ENCODE data around the gene VEGFC. TPM values are rescaled to one million over a fixed set of nuclear protein-coding genes. Genes with fewer than 3 reads are reported as not detected.
A peak's percentile ranks its signal among the peaks of the same experiment; 100 is the strongest.

The VEGFC gene
- total RNA-seq, 1 experiment from 2014 or later: 15.7 TPM

DNA sequence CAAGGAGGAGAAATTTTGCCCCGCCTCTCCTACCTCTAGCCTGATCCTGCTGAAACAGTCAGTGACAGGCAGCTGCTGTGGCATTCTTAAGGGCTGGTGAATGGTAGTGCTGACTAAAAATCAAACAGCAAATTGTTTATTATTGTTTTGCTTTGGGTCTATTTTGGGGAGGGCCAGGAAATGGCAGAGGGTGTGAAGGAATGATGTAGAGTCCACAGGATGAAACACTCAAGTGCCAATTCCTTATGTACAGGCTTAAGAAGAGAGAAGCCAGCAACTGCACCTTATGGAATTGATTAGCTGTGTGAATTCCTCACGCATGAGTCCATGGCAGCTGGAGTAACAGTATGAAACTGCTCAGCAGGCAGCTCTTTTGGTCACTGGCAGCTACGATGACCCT is 39.7 kb downstream of the VEGFC start:
- no peaks in the 10 kb centered on the region for H3K27me3 ChIP-seq (ENCODE audit: control insufficient read depth, insufficient read depth, low read length)
- TF ChIP-seq, protein P1, sequence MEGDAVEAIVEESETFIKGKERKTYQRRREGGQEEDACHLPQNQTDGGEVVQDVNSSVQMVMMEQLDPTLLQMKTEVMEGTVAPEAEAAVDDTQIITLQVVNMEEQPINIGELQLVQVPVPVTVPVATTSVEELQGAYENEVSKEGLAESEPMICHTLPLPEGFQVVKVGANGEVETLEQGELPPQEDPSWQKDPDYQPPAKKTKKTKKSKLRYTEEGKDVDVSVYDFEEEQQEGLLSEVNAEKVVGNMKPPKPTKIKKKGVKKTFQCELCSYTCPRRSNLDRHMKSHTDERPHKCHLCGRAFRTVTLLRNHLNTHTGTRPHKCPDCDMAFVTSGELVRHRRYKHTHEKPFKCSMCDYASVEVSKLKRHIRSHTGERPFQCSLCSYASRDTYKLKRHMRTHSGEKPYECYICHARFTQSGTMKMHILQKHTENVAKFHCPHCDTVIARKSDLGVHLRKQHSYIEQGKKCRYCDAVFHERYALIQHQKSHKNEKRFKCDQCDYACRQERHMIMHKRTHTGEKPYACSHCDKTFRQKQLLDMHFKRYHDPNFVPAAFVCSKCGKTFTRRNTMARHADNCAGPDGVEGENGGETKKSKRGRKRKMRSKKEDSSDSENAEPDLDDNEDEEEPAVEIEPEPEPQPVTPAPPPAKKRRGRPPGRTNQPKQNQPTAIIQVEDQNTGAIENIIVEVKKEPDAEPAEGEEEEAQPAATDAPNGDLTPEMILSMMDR (IDR thresholded peaks at IDR 0.05): no peak
- TF ChIP-seq TCF7L2 (IDR thresholded peaks at IDR 0.05; ENCODE audit: low read depth, low read length) (no peak), POLR2AphosphoS5 (IDR thresholded peaks at IDR 0.05; ENCODE audit: low read depth, low read length) (no peak), SIN3A (IDR thresholded peaks at IDR 0.05; ENCODE audit: borderline replicate concordance, insufficient read depth, low read depth, low read length) (no peak)
- TF ChIP-seq, protein P2, sequence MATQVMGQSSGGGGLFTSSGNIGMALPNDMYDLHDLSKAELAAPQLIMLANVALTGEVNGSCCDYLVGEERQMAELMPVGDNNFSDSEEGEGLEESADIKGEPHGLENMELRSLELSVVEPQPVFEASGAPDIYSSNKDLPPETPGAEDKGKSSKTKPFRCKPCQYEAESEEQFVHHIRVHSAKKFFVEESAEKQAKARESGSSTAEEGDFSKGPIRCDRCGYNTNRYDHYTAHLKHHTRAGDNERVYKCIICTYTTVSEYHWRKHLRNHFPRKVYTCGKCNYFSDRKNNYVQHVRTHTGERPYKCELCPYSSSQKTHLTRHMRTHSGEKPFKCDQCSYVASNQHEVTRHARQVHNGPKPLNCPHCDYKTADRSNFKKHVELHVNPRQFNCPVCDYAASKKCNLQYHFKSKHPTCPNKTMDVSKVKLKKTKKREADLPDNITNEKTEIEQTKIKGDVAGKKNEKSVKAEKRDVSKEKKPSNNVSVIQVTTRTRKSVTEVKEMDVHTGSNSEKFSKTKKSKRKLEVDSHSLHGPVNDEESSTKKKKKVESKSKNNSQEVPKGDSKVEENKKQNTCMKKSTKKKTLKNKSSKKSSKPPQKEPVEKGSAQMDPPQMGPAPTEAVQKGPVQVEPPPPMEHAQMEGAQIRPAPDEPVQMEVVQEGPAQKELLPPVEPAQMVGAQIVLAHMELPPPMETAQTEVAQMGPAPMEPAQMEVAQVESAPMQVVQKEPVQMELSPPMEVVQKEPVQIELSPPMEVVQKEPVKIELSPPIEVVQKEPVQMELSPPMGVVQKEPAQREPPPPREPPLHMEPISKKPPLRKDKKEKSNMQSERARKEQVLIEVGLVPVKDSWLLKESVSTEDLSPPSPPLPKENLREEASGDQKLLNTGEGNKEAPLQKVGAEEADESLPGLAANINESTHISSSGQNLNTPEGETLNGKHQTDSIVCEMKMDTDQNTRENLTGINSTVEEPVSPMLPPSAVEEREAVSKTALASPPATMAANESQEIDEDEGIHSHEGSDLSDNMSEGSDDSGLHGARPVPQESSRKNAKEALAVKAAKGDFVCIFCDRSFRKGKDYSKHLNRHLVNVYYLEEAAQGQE (IDR thresholded peaks at IDR 0.05; ENCODE audit: insufficient read depth in 1 of 2, low read depth in 2 of 2, low read length in 1 of 2): no peak
- peaks cover 12% of the 10 kb centered on the region for H3K4me1 ChIP-seq (ENCODE audit: control insufficient read depth, insufficient read depth, low read length)
- no peaks in the 10 kb centered on the region for H3K36me3 ChIP-seq (ENCODE audit: control insufficient read depth, insufficient read depth, low read length)
- no TSS peak for BruUV-seq (replicated peaks)
- no peaks in the 10 kb centered on the region for H3K9me3 ChIP-seq (ENCODE audit: control insufficient read depth, insufficient read depth, low read depth, low read length)
- in situ Hi-C loops (cut with HindIII; ENCODE audit: low pct_unique_long_range_greater_than_20kb, low sequenced_read_pairs): no loop called here
- intact Hi-C loops (cut with micrococcal nuclease; ENCODE audit: unreplicated experiment): no loop called here
- ATAC-seq (peak; percentile 96), DNase-seq (ENCODE audit: low read depth, low spot score) (peak; percentile 81)
- POLR2A ChIA-PET: no interaction called here
- H3K27ac ChIP-seq (ENCODE audit: low read length): no peak overlapping the region; the same call in 1 of the 2 replicates
- CTCF ChIA-PET: no interaction called here
- H3K4me3 ChIP-seq (ENCODE audit: low read depth in 2 of 2, low read length in 2 of 2): peak overlapping the region in 1 of 2 experiments; percentile 1; a peak in 1 of 4 replicates

DNA sequence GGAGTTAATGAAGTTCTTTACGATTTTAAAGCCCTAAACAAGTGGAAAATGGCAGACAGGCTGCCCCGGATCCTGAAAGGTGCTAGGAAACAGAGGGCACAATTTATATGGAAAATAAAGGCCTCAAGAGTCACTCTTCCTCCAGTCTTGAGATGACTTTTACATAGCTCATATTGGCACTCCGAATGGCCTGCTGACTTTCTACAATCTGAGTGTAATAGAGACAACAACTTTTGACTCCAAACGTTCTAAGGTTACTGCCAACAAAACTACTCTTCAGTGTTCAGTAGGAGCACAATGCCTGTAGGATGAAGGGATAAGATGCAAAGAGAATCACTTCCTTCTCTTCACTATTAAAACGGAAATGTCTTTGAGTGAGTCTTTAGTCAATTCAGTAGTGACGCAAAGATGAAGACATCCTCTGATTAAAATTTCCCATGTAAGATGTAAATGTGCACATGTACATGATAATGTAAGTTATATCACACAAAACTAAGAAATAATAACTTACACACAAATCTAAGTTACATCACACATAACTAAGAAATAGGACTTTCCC is 40.5 kb downstream of the VEGFC start:
- no peak for ATAC-seq
- DNase-seq (ENCODE audit: low read depth, low spot score): no peak
- no TSS peak for BruUV-seq (replicated peaks)
- no peaks in the 10 kb centered on the region for H3K27me3 ChIP-seq (ENCODE audit: control insufficient read depth, insufficient read depth, low read length)
- no peaks in the 10 kb centered on the region for H3K9me3 ChIP-seq (ENCODE audit: control insufficient read depth, insufficient read depth, low read depth, low read length)
- intact Hi-C loops (cut with micrococcal nuclease; ENCODE audit: unreplicated experiment) (no loop called here), in situ Hi-C loops (cut with HindIII; ENCODE audit: low pct_unique_long_range_greater_than_20kb, low sequenced_read_pairs) (no loop called here)
- peaks cover 12% of the 10 kb centered on the region for H3K4me1 ChIP-seq (ENCODE audit: control insufficient read depth, insufficient read depth, low read length)
- POLR2A ChIA-PET: no interaction called here
- TF ChIP-seq POLR2AphosphoS5 (IDR thresholded peaks at IDR 0.05; ENCODE audit: low read depth, low read length): no peak
- TF ChIP-seq TCF7L2 (IDR thresholded peaks at IDR 0.05; ENCODE audit: low read depth, low read length): no peak
- no peak for TF ChIP-seq SIN3A (IDR thresholded peaks at IDR 0.05; ENCODE audit: borderline replicate concordance, insufficient read depth, low read depth, low read length)
- TF ChIP-seq, protein P1 (IDR thresholded peaks at IDR 0.05): no peak
- TF ChIP-seq, protein P2 (IDR thresholded peaks at IDR 0.05; ENCODE audit: insufficient read depth in 1 of 2, low read depth in 2 of 2, low read length in 1 of 2): no peak
- no peak overlapping the region for H3K4me3 ChIP-seq (ENCODE audit: low read depth in 2 of 2, low read length in 2 of 2)
- CTCF ChIA-PET: no interaction called here
- peak overlapping the region; percentile 63; the same call in 1 of the 2 replicates for H3K27ac ChIP-seq (ENCODE audit: low read length)
- no peaks in the 10 kb centered on the region for H3K36me3 ChIP-seq (ENCODE audit: control insufficient read depth, insufficient read depth, low read length)
